Stimulated activated CD4-positive, alpha-beta T cell treated with anti-CD3 and anti-CD28 coated beads, Interleukin-4, amount 100 ng/mL, for 48 hours (primary cell): ENCODE measurements around the gene LILRA1.
"Not testable (repeated sequence)": the region's sequence is repeated elsewhere in the genome, so short reads cannot be mapped to it uniquely, and the experiment has no call there.

ENCODE experiments used
- DNase-seq, 2 donors: peaks; one replicate each; pipeline ENCODE4 v3.0.0-alpha.2; 2020; ENCODE audit warnings: low read depth in 2 of 2

Gene LILRA1

GRCh38 chr19:54593445-54593844 lies at the start of gene LILRA1:
Gene LILRA1 (plus strand): TSS chr19:54593632. CDS start chr19:54594245, 613 bp downstream.
- not testable (repeated sequence) for DNase-seq

GRCh38 chr19:54548806-54549205 lies 44.6 kb upstream of the LILRA1 start:
- no peak for DNase-seq

GRCh38 chr19:54549224-54549623 lies 44.2 kb upstream of the LILRA1 start:
- DNase-seq, result no peak

- DNase-seq, result no peak
Observed at GRCh38 chr19:54551293-54551692, 42.1 kb upstream of the LILRA1 start.

- DNase-seq, result no peak
Observed at GRCh38 chr19:54551950-54552912, 41.2 kb upstream of the LILRA1 start.

GRCh38 chr19:54552913-54553310 lies 40.5 kb upstream of the LILRA1 start:
- no peak for DNase-seq

- DNase-seq, result no peak
Observed at GRCh38 chr19:54554006-54554405, 39.4 kb upstream of the LILRA1 start.

- DNase-seq, result no peak
Observed at GRCh38 chr19:54554896-54555295, 38.5 kb upstream of the LILRA1 start.

GRCh38 chr19:54556194-54556593 lies 37.2 kb upstream of the LILRA1 start:
- no peak for DNase-seq

- no peak for DNase-seq
Observed at GRCh38 chr19:54558339-54558738, 35.1 kb upstream of the LILRA1 start.

- no peak for DNase-seq
Observed at GRCh38 chr19:54560881-54561385, 32.5 kb upstream of the LILRA1 start.

GRCh38 chr19:54561840-54562239 lies 31.6 kb upstream of the LILRA1 start:
- no peak for DNase-seq

- DNase-seq, result not testable (repeated sequence)
Observed at GRCh38 chr19:54563206-54563605, 30.2 kb upstream of the LILRA1 start.

GRCh38 chr19:54570316-54570715 lies 23.1 kb upstream of the LILRA1 start:
- no peak for DNase-seq

GRCh38 chr19:54571715-54572615 lies 21.5 kb upstream of the LILRA1 start:
- DNase-seq, result not testable (repeated sequence)

- DNase-seq, result no peak
Observed at GRCh38 chr19:54572696-54573311, 20.6 kb upstream of the LILRA1 start.

GRCh38 chr19:54573330-54573872 lies 20.0 kb upstream of the LILRA1 start, which contains the start of gene LILRA2:
Gene LILRA2 (plus strand): TSS chr19:54573790. CDS start chr19:54573879, 89 bp downstream.
- no peak for DNase-seq

- no peak for DNase-seq
Observed at GRCh38 chr19:54574051-54574450, 19.4 kb upstream of the LILRA1 start.

- DNase-seq, result no peak
Observed at GRCh38 chr19:54574527-54575056, 18.8 kb upstream of the LILRA1 start.

GRCh38 chr19:54575205-54575604 lies 18.2 kb upstream of the LILRA1 start:
- not testable (repeated sequence) for DNase-seq

- DNase-seq, result no peak
Observed at GRCh38 chr19:54576411-54576976, 16.9 kb upstream of the LILRA1 start.
